Activated naive CD8-positive, alpha-beta T cell (primary cell): ENCODE measurements around the gene KCNAB2.

Source experiments
- H3K27ac Mint-ChIP-seq: one replicate; pipeline ENCODE4 v1.8.0; 2021; ENCODE audit warnings: mixed read lengths
- H3K27me3 Mint-ChIP-seq: one replicate; pipeline ENCODE4 v1.8.0; 2021; ENCODE audit warnings: mixed read lengths
- H3K36me3 Mint-ChIP-seq: one replicate; pipeline ENCODE4 v1.8.0; 2021; ENCODE audit warnings: mixed read lengths
- H3K4me1 Mint-ChIP-seq: one replicate; pipeline ENCODE4 v1.8.0; 2021; ENCODE audit warnings: low read depth, mixed read lengths
- H3K4me3 Mint-ChIP-seq: one replicate; pipeline ENCODE4 v1.8.0; 2021; ENCODE audit warnings: mild to moderate bottlenecking, mixed read lengths
- H3K9me3 Mint-ChIP-seq: one replicate; pipeline ENCODE4 v1.8.0; 2021; ENCODE audit warnings: low read depth, mixed read lengths

The KCNAB2 gene

GRCh38 chr1:6144647-6145395 is 99.1 kb downstream of the KCNAB2 start:
- no peak overlapping the region for H3K4me3 Mint-ChIP-seq
- no peaks in the 10 kb centered on the region for H3K36me3 Mint-ChIP-seq
- H3K4me1 Mint-ChIP-seq, result peaks cover 5% of the 10 kb centered on the region
- H3K9me3 Mint-ChIP-seq, result no peaks in the 10 kb centered on the region
- no peak overlapping the region for H3K27ac Mint-ChIP-seq
- peaks cover 2% of the 10 kb centered on the region for H3K27me3 Mint-ChIP-seq

- Mint-ChIP-seq H3K27me3 (peaks cover 2% of the 10 kb centered on the region), H3K27ac (no peak overlapping the region), H3K4me3 (no peak overlapping the region), H3K36me3 (no peaks in the 10 kb centered on the region), H3K9me3 (no peaks in the 10 kb centered on the region), H3K4me1 (peaks cover 5% of the 10 kb centered on the region)
Measured at GRCh38 chr1:6145396-6145750, 99.7 kb downstream of the KCNAB2 start.

- Mint-ChIP-seq H3K27me3 (peaks cover 2% of the 10 kb centered on the region), H3K4me3 (no peak overlapping the region), H3K27ac (no peak overlapping the region), H3K9me3 (no peaks in the 10 kb centered on the region), H3K4me1 (peaks cover 5% of the 10 kb centered on the region), H3K36me3 (no peaks in the 10 kb centered on the region)
Measured at GRCh38 chr1:6145864-6146410, 100.2 kb downstream of the KCNAB2 start.

GRCh38 chr1:6148497-6149241 is 103.0 kb downstream of the KCNAB2 start:
- Mint-ChIP-seq H3K4me3 (peak overlapping the region; percentile 78), H3K27me3 (peaks cover 2% of the 10 kb centered on the region), H3K36me3 (no peaks in the 10 kb centered on the region), H3K27ac (no peak overlapping the region), H3K4me1 (peaks cover 9% of the 10 kb centered on the region), H3K9me3 (no peaks in the 10 kb centered on the region)

GRCh38 chr1:6149597-6149996 is 103.9 kb downstream of the KCNAB2 start:
- no peaks in the 10 kb centered on the region for H3K36me3 Mint-ChIP-seq
- no peak overlapping the region for H3K4me3 Mint-ChIP-seq
- H3K4me1 Mint-ChIP-seq, result peaks cover 17% of the 10 kb centered on the region
- H3K27me3 Mint-ChIP-seq, result peaks cover 2% of the 10 kb centered on the region
- no peaks in the 10 kb centered on the region for H3K9me3 Mint-ChIP-seq
- no peak overlapping the region for H3K27ac Mint-ChIP-seq

GRCh38 chr1:6150006-6150938 is 104.6 kb downstream of the KCNAB2 start:
- Mint-ChIP-seq H3K27ac (no peak overlapping the region), H3K27me3 (peaks cover 2% of the 10 kb centered on the region), H3K4me1 (peaks cover 20% of the 10 kb centered on the region), H3K36me3 (no peaks in the 10 kb centered on the region), H3K4me3 (no peak overlapping the region), H3K9me3 (no peaks in the 10 kb centered on the region)
